ENCODE measurements around the gene CAMTA1.

- TF ChIP-seq, protein P1, sequence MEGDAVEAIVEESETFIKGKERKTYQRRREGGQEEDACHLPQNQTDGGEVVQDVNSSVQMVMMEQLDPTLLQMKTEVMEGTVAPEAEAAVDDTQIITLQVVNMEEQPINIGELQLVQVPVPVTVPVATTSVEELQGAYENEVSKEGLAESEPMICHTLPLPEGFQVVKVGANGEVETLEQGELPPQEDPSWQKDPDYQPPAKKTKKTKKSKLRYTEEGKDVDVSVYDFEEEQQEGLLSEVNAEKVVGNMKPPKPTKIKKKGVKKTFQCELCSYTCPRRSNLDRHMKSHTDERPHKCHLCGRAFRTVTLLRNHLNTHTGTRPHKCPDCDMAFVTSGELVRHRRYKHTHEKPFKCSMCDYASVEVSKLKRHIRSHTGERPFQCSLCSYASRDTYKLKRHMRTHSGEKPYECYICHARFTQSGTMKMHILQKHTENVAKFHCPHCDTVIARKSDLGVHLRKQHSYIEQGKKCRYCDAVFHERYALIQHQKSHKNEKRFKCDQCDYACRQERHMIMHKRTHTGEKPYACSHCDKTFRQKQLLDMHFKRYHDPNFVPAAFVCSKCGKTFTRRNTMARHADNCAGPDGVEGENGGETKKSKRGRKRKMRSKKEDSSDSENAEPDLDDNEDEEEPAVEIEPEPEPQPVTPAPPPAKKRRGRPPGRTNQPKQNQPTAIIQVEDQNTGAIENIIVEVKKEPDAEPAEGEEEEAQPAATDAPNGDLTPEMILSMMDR (IDR thresholded peaks at IDR 0.05): no peak
- TF ChIP-seq POLR2AphosphoS5 (IDR thresholded peaks at IDR 0.05): no peak
These were observed 444.7 kb downstream of the CAMTA1 start for GRCh38 chr1:7229696-7230631.

All from prostate gland (tissue), 2 donors.